SK-N-SH (cell line): ENCODE data around the gene THSD7A. TPM values are rescaled to one million over a fixed set of nuclear protein-coding genes. Genes with fewer than 3 reads are reported as not detected.

Source experiments
- CTCF ChIA-PET: fragments of 300-600, 350-600 bp; formaldehyde crosslinking; extraction: SDS; loops from one replicate; lab custom pipeline; 2021; lab: Yijun Ruan, JAX
- POLR2A ChIA-PET: fragments of 350-600 bp; sonication (Branson Sonifier 250); formaldehyde crosslinking; extraction: SDS; loops from one replicate; lab custom pipeline; 2020; ENCODE audit warnings: antibody characterized with exemption, inconsistent platforms; lab: Yijun Ruan, JAX
- DNase-seq: peaks from one replicate; pipeline ENCODE4 v3.0.0; 2012
- H2AFZ ChIP-seq: fragments of 200-600 bp; sonication (generic); 2 replicates; pipeline ENCODE4 v1.8.1; 2016; ENCODE audit warnings: antibody characterized with exemption, mild to moderate bottlenecking, low read depth
- H3F3A ChIP-seq: fragments of 200-600 bp; sonication (generic); replicated peaks from 2 replicates; pipeline ENCODE3; 2016; ENCODE audit warnings: antibody characterized with exemption, mild to moderate bottlenecking; ENCODE audit not compliant: insufficient read depth
- H3K27ac ChIP-seq, 2 experiments: fragments of 200-500 bp in 1 of 2; fragments of 200-600 bp in 1 of 2; sonication (Bioruptor generic) in 1 of 2; sonication (generic), shearing (Covaris generic) in 1 of 2; 2 replicates each; pipeline versions ENCODE4 v1.5.1 to v1.6.1; 2014 to 2016; ENCODE audit warnings: low read depth in 2 of 2, inconsistent platforms in 1 of 2, low read length in 1 of 2, mild to moderate bottlenecking in 1 of 2, mixed read lengths in 1 of 2
- H3K27me3 ChIP-seq: fragments of 200-600 bp; sonication (generic), shearing (Covaris generic); 2 replicates; pipeline ENCODE4 v1.6.1; 2016; ENCODE audit warnings: mixed run types; ENCODE audit not compliant: insufficient read depth
- H3K36me3 ChIP-seq, 2 experiments: fragments of 200-500 bp in 1 of 2; fragments of 200-600 bp in 1 of 2; sonication (Bioruptor generic) in 1 of 2; sonication (generic) in 1 of 2; replicated peaks in 1 of 2; 2 replicates each; pipeline versions ENCODE3 to v1.5.1; 2014 to 2016; ENCODE audit warnings: low read length in 1 of 2, mild to moderate bottlenecking in 1 of 2; ENCODE audit not compliant: insufficient read depth in 2 of 2, control insufficient read depth in 1 of 2
- H3K4me1 ChIP-seq, 2 experiments: fragments of 200-500 bp in 1 of 2; fragments of 200-600 bp in 1 of 2; sonication (Bioruptor generic) in 1 of 2; sonication (generic), shearing (Covaris generic) in 1 of 2; 2 replicates each; pipeline versions ENCODE4 v1.5.1 to v1.6.1; 2014 to 2016; ENCODE audit warnings: low read depth in 1 of 2, low read length in 1 of 2, mixed run types in 1 of 2; ENCODE audit not compliant: insufficient read depth in 2 of 2, control insufficient read depth in 1 of 2
- H3K4me2 ChIP-seq: fragments of 200-600 bp; sonication (generic), shearing (Covaris generic); 2 replicates; pipeline ENCODE4 v1.6.1; 2017; ENCODE audit warnings: mixed run types
- H3K4me3 ChIP-seq, 2 experiments: fragments of 200-500 bp in 1 of 2; fragments of 200-600 bp in 1 of 2; sonication (Bioruptor generic) in 1 of 2; sonication (generic), shearing (Covaris generic) in 1 of 2; 2 replicates each; pipeline versions ENCODE4 v1.5.1 to v1.8.1; 2014 to 2016; ENCODE audit warnings: low read depth in 2 of 2, inconsistent platforms in 1 of 2, low read length in 1 of 2, mild to moderate bottlenecking in 1 of 2, mixed read lengths in 1 of 2, moderate library complexity in 1 of 2
- H3K79me2 ChIP-seq: fragments of 200-600 bp; sonication (generic); 2 replicates; pipeline ENCODE4 v1.8.1; 2017; ENCODE audit warnings: mild to moderate bottlenecking; ENCODE audit not compliant: insufficient read depth
- H3K9ac ChIP-seq: fragments of 200-600 bp; sonication (generic); 2 replicates; pipeline ENCODE4 v1.6.1; 2017; ENCODE audit warnings: mixed run types
- H3K9me2 ChIP-seq: fragments of 200-600 bp; sonication (generic); 2 replicates; pipeline ENCODE4 v1.6.1; 2017; ENCODE audit warnings: mixed run types
- H3K9me3 ChIP-seq: fragments of 200-600 bp; sonication (generic); 2 replicates; pipeline ENCODE4 v1.6.1; 2017; ENCODE audit warnings: mixed run types, mild to moderate bottlenecking, moderate library complexity
- H4K20me1 ChIP-seq: fragments of 200-600 bp; sonication (generic); 2 replicates; pipeline ENCODE4 v1.6.1; 2017; ENCODE audit warnings: mild to moderate bottlenecking, mixed run types; ENCODE audit not compliant: insufficient read depth
- CHD2 ChIP-seq: fragments of 150-350 bp; IDR thresholded peaks from 2 replicates; pipeline ENCODE4 v1.6.1; 2018; ENCODE audit warnings: low read length; ENCODE audit not compliant: partially characterized antibody
- CTCF ChIP-seq: fragments of 200-600 bp; sonication (generic); IDR thresholded peaks from 2 replicates; pipeline ENCODE4 v1.6.1; 2017; ENCODE audit warnings: antibody characterized with exemption, mild to moderate bottlenecking, moderate library complexity
- EP300 ChIP-seq, 2 experiments: IDR thresholded peaks; 2 replicates each; pipeline versions ENCODE4 v1.4.0 to v1.6.1; 2012; ENCODE audit warnings: borderline replicate concordance in 1 of 2, low read depth in 1 of 2, low read length in 1 of 2
- FOSL2 ChIP-seq: IDR thresholded peaks from 2 replicates; pipeline ENCODE4 v1.4.0; 2012; ENCODE audit warnings: low read depth, mild to moderate bottlenecking, moderate library complexity, borderline replicate concordance
- FOXM1 ChIP-seq: IDR thresholded peaks from 2 replicates; pipeline ENCODE4 v1.4.0; 2012; ENCODE audit warnings: low read depth, mild to moderate bottlenecking
- GABPA ChIP-seq: IDR thresholded peaks from 2 replicates; pipeline ENCODE4 v1.4.0; 2012; ENCODE audit warnings: low read depth, mild to moderate bottlenecking
- GATA2 ChIP-seq: sonication (generic); formaldehyde crosslinking; IDR thresholded peaks from 2 replicates; pipeline ENCODE4 v1.5.0; 2020; ENCODE audit warnings: mild to moderate bottlenecking, missing genetic modification reagents
- MEF2A ChIP-seq: IDR thresholded peaks from 2 replicates; pipeline ENCODE4 v1.4.0; 2012; ENCODE audit warnings: low read depth, borderline replicate concordance
- NFIC ChIP-seq: IDR thresholded peaks from 2 replicates; pipeline ENCODE4 v1.4.0; 2012; ENCODE audit warnings: borderline replicate concordance
- RAD21 ChIP-seq: IDR thresholded peaks from 2 replicates; pipeline ENCODE4 v1.6.1; 2012; ENCODE audit warnings: mild to moderate bottlenecking, low read length
- RCOR1 ChIP-seq: fragments of 150-350 bp; IDR thresholded peaks from 2 replicates; pipeline ENCODE4 v1.6.1; 2017; ENCODE audit warnings: antibody characterized with exemption, low read length
- RXRA ChIP-seq: IDR thresholded peaks from 2 replicates; pipeline ENCODE4 v1.4.0; 2012; ENCODE audit warnings: low read depth, mild to moderate bottlenecking, borderline replicate concordance
- SMC3 ChIP-seq: IDR thresholded peaks from 2 replicates; pipeline ENCODE4 v1.6.1; 2012; ENCODE audit warnings: low read depth, low read length, improper control_type of control experiment
- TEAD4 ChIP-seq: IDR thresholded peaks from 2 replicates; pipeline ENCODE4 v1.4.0; 2012; ENCODE audit warnings: mild to moderate bottlenecking, borderline replicate concordance; ENCODE audit not compliant: insufficient read depth
- WGBS: methylation state at CpG from one replicate; pipeline ENCODE4 v1.1.6; 2017; ENCODE audit warnings: low lambda C conversion rate; 5-methylcytosine and 5-hydroxymethylcytosine counted together
- polyA plus RNA-seq, 3 experiments: library from polyadenylated mRNA; depleted of rRNA; stranded (reverse); fragments of >200 nt; gene quantifications; 2 replicates each; pipeline ENCODE4 v1.2.3, GENCODE V29; 2012
- TF ChIP-seq, protein P1 (sequence below): IDR thresholded peaks from 2 replicates; pipeline ENCODE4 v1.4.0; 2012; ENCODE audit warnings: low read depth
- TF ChIP-seq, protein P2 (sequence below): IDR thresholded peaks from 2 replicates; pipeline ENCODE4 v1.4.0; 2012; ENCODE audit warnings: low read depth, borderline replicate concordance
- TF ChIP-seq, protein P3 (sequence below): IDR thresholded peaks from 2 replicates; pipeline ENCODE4 v1.6.1; 2012; ENCODE audit warnings: mild to moderate bottlenecking, low read depth, low read length, moderate library complexity
- TF ChIP-seq, protein P4 (sequence below): fragments of 150-350 bp; IDR thresholded peaks from 2 replicates; pipeline ENCODE4 v1.6.1; 2016; ENCODE audit warnings: mild to moderate bottlenecking, low read depth, low read length

Gene THSD7A
- polyA plus RNA-seq, 1 of the 3 experiments (the other 2 are of a cell fraction) = 0.16 TPM

- CTCF ChIA-PET = interaction anchor here (1.0 kb wide), 1 partner anchor 408 kb away, joined by 6 read pairs; the partner anchor contains the start of gene THSD7A
- no peaks in the 10 kb centered on the region for H3K79me2 ChIP-seq
Measured at GRCh38 chr7:11424006-11424405, 408.0 kb downstream of the THSD7A start.

DNA sequence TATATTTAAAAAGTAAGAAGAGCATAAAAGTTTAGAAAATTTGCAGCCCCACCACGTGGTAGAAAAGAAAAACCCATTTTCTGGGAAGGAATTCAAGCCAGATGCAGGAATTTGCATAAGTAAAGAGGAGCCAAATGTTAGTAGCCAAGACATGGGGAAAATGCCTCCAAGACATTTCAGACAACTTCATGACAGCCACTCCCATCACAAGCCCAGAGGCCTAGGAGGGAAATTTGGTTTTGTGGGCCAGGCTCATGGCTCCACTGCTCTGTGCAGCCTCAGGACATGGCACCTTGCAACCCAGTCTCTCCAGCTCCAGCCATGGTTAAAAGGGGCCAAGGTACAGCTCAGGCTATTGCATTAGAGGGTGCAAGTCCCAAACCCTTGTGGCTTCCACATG, 411.9 kb downstream of the THSD7A start:
- no peaks in the 10 kb centered on the region for H3K79me2 ChIP-seq
- no peak for TF ChIP-seq FOSL2
- TF ChIP-seq, protein P1, sequence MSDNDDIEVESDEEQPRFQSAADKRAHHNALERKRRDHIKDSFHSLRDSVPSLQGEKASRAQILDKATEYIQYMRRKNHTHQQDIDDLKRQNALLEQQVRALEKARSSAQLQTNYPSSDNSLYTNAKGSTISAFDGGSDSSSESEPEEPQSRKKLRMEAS = no peak
- no peak for TF ChIP-seq GATA2 (CRISPR knock-in tag)
- TF ChIP-seq, protein P2, sequence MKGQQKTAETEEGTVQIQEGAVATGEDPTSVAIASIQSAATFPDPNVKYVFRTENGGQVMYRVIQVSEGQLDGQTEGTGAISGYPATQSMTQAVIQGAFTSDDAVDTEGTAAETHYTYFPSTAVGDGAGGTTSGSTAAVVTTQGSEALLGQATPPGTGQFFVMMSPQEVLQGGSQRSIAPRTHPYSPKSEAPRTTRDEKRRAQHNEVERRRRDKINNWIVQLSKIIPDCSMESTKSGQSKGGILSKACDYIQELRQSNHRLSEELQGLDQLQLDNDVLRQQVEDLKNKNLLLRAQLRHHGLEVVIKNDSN = no peak
- TF ChIP-seq RCOR1 = no peak
- TF ChIP-seq NFIC = no peak
- TF ChIP-seq RXRA = no peak
- TF ChIP-seq, protein P3, sequence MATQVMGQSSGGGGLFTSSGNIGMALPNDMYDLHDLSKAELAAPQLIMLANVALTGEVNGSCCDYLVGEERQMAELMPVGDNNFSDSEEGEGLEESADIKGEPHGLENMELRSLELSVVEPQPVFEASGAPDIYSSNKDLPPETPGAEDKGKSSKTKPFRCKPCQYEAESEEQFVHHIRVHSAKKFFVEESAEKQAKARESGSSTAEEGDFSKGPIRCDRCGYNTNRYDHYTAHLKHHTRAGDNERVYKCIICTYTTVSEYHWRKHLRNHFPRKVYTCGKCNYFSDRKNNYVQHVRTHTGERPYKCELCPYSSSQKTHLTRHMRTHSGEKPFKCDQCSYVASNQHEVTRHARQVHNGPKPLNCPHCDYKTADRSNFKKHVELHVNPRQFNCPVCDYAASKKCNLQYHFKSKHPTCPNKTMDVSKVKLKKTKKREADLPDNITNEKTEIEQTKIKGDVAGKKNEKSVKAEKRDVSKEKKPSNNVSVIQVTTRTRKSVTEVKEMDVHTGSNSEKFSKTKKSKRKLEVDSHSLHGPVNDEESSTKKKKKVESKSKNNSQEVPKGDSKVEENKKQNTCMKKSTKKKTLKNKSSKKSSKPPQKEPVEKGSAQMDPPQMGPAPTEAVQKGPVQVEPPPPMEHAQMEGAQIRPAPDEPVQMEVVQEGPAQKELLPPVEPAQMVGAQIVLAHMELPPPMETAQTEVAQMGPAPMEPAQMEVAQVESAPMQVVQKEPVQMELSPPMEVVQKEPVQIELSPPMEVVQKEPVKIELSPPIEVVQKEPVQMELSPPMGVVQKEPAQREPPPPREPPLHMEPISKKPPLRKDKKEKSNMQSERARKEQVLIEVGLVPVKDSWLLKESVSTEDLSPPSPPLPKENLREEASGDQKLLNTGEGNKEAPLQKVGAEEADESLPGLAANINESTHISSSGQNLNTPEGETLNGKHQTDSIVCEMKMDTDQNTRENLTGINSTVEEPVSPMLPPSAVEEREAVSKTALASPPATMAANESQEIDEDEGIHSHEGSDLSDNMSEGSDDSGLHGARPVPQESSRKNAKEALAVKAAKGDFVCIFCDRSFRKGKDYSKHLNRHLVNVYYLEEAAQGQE = no peak
- no peak for TF ChIP-seq MEF2A
- no peak for TF ChIP-seq GABPA
- no peak for TF ChIP-seq TEAD4
- TF ChIP-seq SMC3 = no peak
- TF ChIP-seq FOXM1 = no peak
- TF ChIP-seq RAD21 = no peak
- TF ChIP-seq CHD2 = no peak
- TF ChIP-seq, protein P4, sequence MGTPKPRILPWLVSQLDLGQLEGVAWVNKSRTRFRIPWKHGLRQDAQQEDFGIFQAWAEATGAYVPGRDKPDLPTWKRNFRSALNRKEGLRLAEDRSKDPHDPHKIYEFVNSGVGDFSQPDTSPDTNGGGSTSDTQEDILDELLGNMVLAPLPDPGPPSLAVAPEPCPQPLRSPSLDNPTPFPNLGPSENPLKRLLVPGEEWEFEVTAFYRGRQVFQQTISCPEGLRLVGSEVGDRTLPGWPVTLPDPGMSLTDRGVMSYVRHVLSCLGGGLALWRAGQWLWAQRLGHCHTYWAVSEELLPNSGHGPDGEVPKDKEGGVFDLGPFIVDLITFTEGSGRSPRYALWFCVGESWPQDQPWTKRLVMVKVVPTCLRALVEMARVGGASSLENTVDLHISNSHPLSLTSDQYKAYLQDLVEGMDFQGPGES = no peak
- no peak for DNase-seq
- no peaks in the 10 kb centered on the region for H3K27me3 ChIP-seq
- no peak overlapping the region for H3K27ac ChIP-seq
- no peak overlapping the region for H3K4me2 ChIP-seq
- H3F3A ChIP-seq = no peaks in the 10 kb centered on the region
- H3K4me3 ChIP-seq = no peak overlapping the region
- no peak overlapping the region for H2AFZ ChIP-seq
- whole genome bisulfite sequencing = 12% methylated on average over 1 of the region's 1 CpG
- no peaks in the 10 kb centered on the region for H3K9me2 ChIP-seq
- H3K36me3 ChIP-seq = peaks cover 0 to 32% of the 10 kb centered on the region in 2 experiments
- no peaks in the 10 kb centered on the region for H3K9me3 ChIP-seq
- peaks cover 0 to 7% of the 10 kb centered on the region in 2 experiments; a peak in 2 of 4 replicates for H3K4me1 ChIP-seq
- H3K9ac ChIP-seq = no peak overlapping the region
- ChIA-PET CTCF (no interaction called here), POLR2A (interaction anchor here (0.6 kb wide), 1 partner anchor 344 kb away, joined by 3 read pairs; no protein-coding TSS in a partner anchor)
- no peaks in the 10 kb centered on the region for H4K20me1 ChIP-seq

More at GRCh38 chr7:11424006-11424405, 408.0 kb downstream of the THSD7A start:
- no peaks in the 10 kb centered on the region for H3F3A ChIP-seq
- POLR2A ChIA-PET = no interaction called here
- H3K27ac ChIP-seq = peak overlapping the region in 1 of 2 experiments; percentile 61; a peak in 2 of 4 replicates
- H3K9me2 ChIP-seq = no peaks in the 10 kb centered on the region
- WGBS = 45% methylated on average over 2 of the region's 2 CpGs
- H3K36me3 ChIP-seq = peaks cover 0 to 18% of the 10 kb centered on the region in 2 experiments
- no peaks in the 10 kb centered on the region for H4K20me1 ChIP-seq
- DNase-seq = peak; percentile 26
- peak in 1 of 2 experiments; percentile 25; a peak in 1 of 4 replicates for TF ChIP-seq EP300 (IDR thresholded peaks at IDR 0.05; ENCODE audit: borderline replicate concordance in 1 of 2, low read depth in 1 of 2, low read length in 1 of 2)
- no peak for TF ChIP-seq CTCF
- TF ChIP-seq, all 33 proteins: peak for 1
- H3K27me3 ChIP-seq = no peaks in the 10 kb centered on the region
- no peak overlapping the region for H3K9ac ChIP-seq
- no peaks in the 10 kb centered on the region for H3K9me3 ChIP-seq
- no peak overlapping the region for H3K4me3 ChIP-seq
- no peak overlapping the region for H3K4me2 ChIP-seq
- H3K4me1 ChIP-seq = peaks cover 0 to 11% of the 10 kb centered on the region in 2 experiments; a peak in 2 of 4 replicates
- no peak overlapping the region for H2AFZ ChIP-seq
